GM12878 (cell line): ENCODE results near the gene SH3GL2. TPM values are rescaled to one million over a fixed set of nuclear protein-coding genes. Genes with fewer than 3 reads are reported as not detected.

ENCODE experiments used
- ATAC-seq: fragments of 200-7000 bp; cut with Tn5 transposase; 3 replicates; pipeline ENCODE4 v1.9.1; 2020; ENCODE audit warnings: mild to moderate bottlenecking, moderate library complexity
- Bru-seq: library from RNA; stranded (reverse); fragments of 400-500 nt; gene quantifications from one replicate; lab custom pipeline; 2021; lab: Mats Ljungman, UMichigan
- BruChase-seq, 2 experiments: library from RNA; stranded (reverse); fragments of 400-500 nt; gene quantifications; one replicate each; lab custom pipeline; 2021; lab: Mats Ljungman, UMichigan
- BruUV-seq: library from RNA; stranded (reverse); fragments of 400-500 nt; replicated peaks from 2 replicates; lab custom pipeline; 2021; lab: Mats Ljungman, UMichigan
- CTCF ChIA-PET: fragments of 300-600 bp; sonication (Branson Sonifier 250); formaldehyde crosslinking; extraction: SDS; loops from one replicate; lab custom pipeline; 2021; ENCODE audit warnings: inconsistent platforms; lab: Yijun Ruan, JAX
- POLR2A ChIA-PET: fragments of 350-600 bp; formaldehyde crosslinking; extraction: SDS; loops from one replicate; lab custom pipeline; 2021; ENCODE audit warnings: inconsistent platforms; lab: Charles Lee
- RAD21 ChIA-PET: fragments of 300-600 bp; sonication (Branson Sonifier 250); formaldehyde crosslinking; loops from one replicate; lab custom pipeline; 2023; ENCODE audit warnings: antibody characterized with exemption; ENCODE audit not compliant: unreplicated experiment; lab: Charles Lee
- SMC1A ChIA-PET: fragments of 300-600 bp; sonication (Branson Sonifier 250); formaldehyde crosslinking; loops from one replicate; lab custom pipeline; 2023; ENCODE audit not compliant: unreplicated experiment, uncharacterized antibody; lab: Charles Lee
- DNase-seq: peaks from one replicate; pipeline ENCODE4 v3.0.0-alpha.2; 2011; ENCODE audit warnings: low read depth, low spot score
- FAIRE-seq: peaks from 3 replicates; lab custom pipeline; 2011; peaks lifted over from hg19 to GRCh38; lab: Jason Lieb, UNC
- H2AFZ ChIP-seq: 2 replicates; pipeline ENCODE4 v1.6.0; 2011; ENCODE audit warnings: low read depth, low read length, control low read depth; ENCODE audit not compliant: control insufficient read depth
- H3K27ac ChIP-seq: 2 replicates; pipeline ENCODE4 v1.5.1; 2011; ENCODE audit warnings: control low read depth; ENCODE audit not compliant: control insufficient read depth, insufficient read depth
- H3K27me3 ChIP-seq, 2 experiments: replicated peaks in 1 of 2; 2 replicates each; pipeline versions ENCODE4 v1.6.0 to v1.6.1; 2011; ENCODE audit warnings: low read length in 1 of 2; ENCODE audit not compliant: control insufficient read depth in 2 of 2, insufficient read depth in 2 of 2
- H3K36me3 ChIP-seq, 2 experiments: 2 replicates each; pipeline ENCODE4 v1.5.1; 2011; ENCODE audit warnings: low read length in 1 of 2; ENCODE audit not compliant: control insufficient read depth in 2 of 2, insufficient read depth in 2 of 2
- H3K4me1 ChIP-seq: 2 replicates; pipeline ENCODE4 v1.6.1; 2011; ENCODE audit warnings: mild to moderate bottlenecking, low read length, moderate library complexity, mixed read lengths; ENCODE audit not compliant: control insufficient read depth, insufficient read depth
- H3K4me2 ChIP-seq: 2 replicates; pipeline ENCODE4 v1.6.0; 2011; ENCODE audit warnings: control low read depth; ENCODE audit not compliant: control insufficient read depth, insufficient read depth
- H3K4me3 ChIP-seq: fragments of 200-600 bp; sonication (generic); 2 replicates; pipeline ENCODE4 v1.5.1; 2016
- H3K79me2 ChIP-seq: 2 replicates; pipeline ENCODE4 v1.6.0; 2011; ENCODE audit warnings: low read length; ENCODE audit not compliant: control insufficient read depth, insufficient read depth
- H3K9ac ChIP-seq: 2 replicates; pipeline ENCODE4 v1.8.0; 2011; ENCODE audit warnings: low read length, control low read depth, mixed read lengths; ENCODE audit not compliant: control insufficient read depth, insufficient read depth
- H3K9me3 ChIP-seq: replicated peaks from 3 replicates; pipeline ENCODE4 v1.5.1; 2011; ENCODE audit warnings: mild to moderate bottlenecking, low read length; ENCODE audit not compliant: control insufficient read depth, insufficient read depth
- H4K20me1 ChIP-seq: 2 replicates; pipeline ENCODE4 v1.6.0; 2011; ENCODE audit not compliant: control insufficient read depth, insufficient read depth
- PBX3 ChIP-seq: IDR thresholded peaks from 2 replicates; pipeline ENCODE4 v1.6.1; 2011; ENCODE audit warnings: mild to moderate bottlenecking, low read depth, low read length, moderate library complexity; ENCODE audit not compliant: insufficient replicate concordance
- whole genome bisulfite sequencing: methylation state at CpG from one replicate; pipeline ENCODE4 v1.1.6; 2016; ENCODE audit warnings: low lambda C conversion rate; ENCODE audit not compliant: insufficient replicate concordance, insufficient coverage; ENCODE audit errors: missing lambda C conversion rate; 5-methylcytosine and 5-hydroxymethylcytosine counted together
- in situ Hi-C: fragments of 300-500 bp; cut with MboI; formaldehyde crosslinking; loops from 9 replicates; pipeline ENCODE4 v1.14.3; 2018; ENCODE audit warnings: mixed read lengths
- intact Hi-C: fragments of 100-400 bp; cut with micrococcal nuclease; formaldehyde crosslinking; loops from one replicate; pipeline ENCODE4 v1.14.2; 2022; ENCODE audit not compliant: unreplicated experiment
- long read RNA-seq, 2 experiments: library from polyadenylated mRNA; unstranded; transcript quantifications; one replicate each; pipeline ENCODE4 v2.0.0, GENCODE V29; 2019 to 2020
- polyA minus RNA-seq, 3 experiments: library from RNA; depleted of rRNA, polyadenylated mRNA; stranded (reverse); fragments of >200 nt; gene quantifications; 2 replicates each; pipeline ENCODE4 v1.2.3, GENCODE V29; 2011
- polyA plus RNA-seq, 11 experiments: library from polyadenylated mRNA; depleted of rRNA in 4 of 11; unstranded in 6 of 11; stranded (reverse) in 5 of 11; fragments of >200 nt; fragmentation: Nextera tagmentation in 4 of 11; fragmentation: Illumina TruSeq in 1 of 11; extraction: Ambion mirVana in 4 of 11; extraction: Trizol in 1 of 11; gene quantifications; 1 replicate in 1 of 11; 2 replicates in 10 of 11; pipeline versions ENCODE4 v1.2.1 to v1.2.3, GENCODE V29; 2011 to 2016; ENCODE audit warnings: inconsistent platforms in 2 of 11, missing spikeins in 2 of 11, low read depth in 1 of 11
- total RNA-seq, 4 experiments: library from RNA; depleted of rRNA in 3 of 4; stranded (reverse); fragments of >200 nt in 3 of 4; fragmentation: Illumina TruSeq in 1 of 4; extraction: Trizol in 1 of 4; gene quantifications; 2 replicates each; pipeline versions ENCODE4 v1.2.1 to v1.2.3, GENCODE V29; 2013 to 2021

SH3GL2 gene
- total RNA-seq (2013; cell fraction: nucleolus; rRNA removed), result not detected in 2 replicates
- total RNA-seq (2014; rRNA removed), result not detected in 2 replicates
- not detected in 2 replicates for total RNA-seq (2014; rRNA removed; fragmentation: Illumina TruSeq; extraction: Trizol)
- total RNA-seq (2021), result not detected in 2 replicates
- polyA plus RNA-seq (2011; ENCODE audit: low read depth), result not detected
- polyA plus RNA-seq (2011; rRNA removed), result 0.10 TPM in 1 of 2 replicates, not detected in the other
- 0.03 TPM in 2 replicates for polyA plus RNA-seq (2011; cell fraction: cytosol; rRNA removed)
- 0.09 and 0.15 TPM in 2 replicates for polyA plus RNA-seq (2011; cell fraction: nucleus; rRNA removed)
- polyA plus RNA-seq (2012), result not detected in 2 replicates
- polyA plus RNA-seq (2014; fragmentation: Illumina TruSeq; extraction: Trizol), result not detected in 2 replicates
- not detected for polyA plus RNA-seq (2014; fragmentation: Nextera tagmentation; extraction: Ambion mirVana)
- polyA plus RNA-seq (2014; rRNA removed), result not detected in 2 replicates
- polyA plus RNA-seq (2016; fragmentation: Nextera tagmentation; extraction: Ambion mirVana), result not detected
- 0.05 TPM in 1 of 2 replicates, not detected in the other for polyA minus RNA-seq (2011; rRNA and poly(A)+ RNA removed)
- polyA minus RNA-seq (2011; cell fraction: cytosol; rRNA and poly(A)+ RNA removed), result not detected in 2 replicates
- not detected in 2 replicates for polyA minus RNA-seq (2011; cell fraction: nucleus; rRNA and poly(A)+ RNA removed)
- percentile 3 among the genes with signal in this experiment for Bru-seq, nascent RNA
- percentile 15 among the genes with signal in this experiment for BruChase-seq, experiment 1, labeled RNA remaining after a 6-hour chase
- BruChase-seq, experiment 2, labeled RNA remaining after a 2-hour chase, result percentile 13 among the genes with signal in this experiment
- long read RNA-seq, experiment 1, result 0 reads
- long read RNA-seq, experiment 2, partial matches to known transcripts, result 0 of 1 reads
- long read RNA-seq, experiment 2, other reads (novel, unspliced or antisense), result 1 of 1 reads

- CTCF ChIA-PET, result no interaction called here
- no TSS peak for BruUV-seq
- POLR2A ChIA-PET, result no interaction called here
- no peak within 1 kb of the TSS for H3K9ac ChIP-seq
- no peaks in the 10 kb centered on the region for H4K20me1 ChIP-seq
- H2AFZ ChIP-seq, result no peak within 1 kb of the TSS
- TF ChIP-seq PBX3, result no peak
- TF ChIP-seq, all 136 proteins: peak for 0
- ChIA-PET SMC1A (no interaction called here), RAD21 (no interaction called here)
- Histone ChIP-seq H3K4me1 (no peaks in the 10 kb centered on the region), H3K27ac (no peak within 1 kb of the TSS), H3K4me2 (no peak within 1 kb of the TSS), H3K79me2 (no peaks in the 10 kb centered on the region), H3K4me3 (no peak within 1 kb of the TSS), H3K9me3 (no peaks in the 10 kb centered on the region), H3K27me3 (peaks cover 0 to 2% of the 10 kb centered on the region in 2 experiments; a peak in 2 of 4 replicates), H3K36me3 (no peaks in the 10 kb centered on the region)
- in situ Hi-C loops, result no loop called here
- ATAC-seq (no peak), DNase-seq (no peak), FAIRE-seq (no peak)
- 17% methylated on average over 87 of the region's 109 CpGs for WGBS
- intact Hi-C loops, result no loop called here
Observed at GRCh38 chr9:17578911-17579793, at the start of gene SH3GL2. TSS of gene SH3GL2 (plus strand) at chr9:17579066.
